Gastrocnemius medialis (tissue), 4 donors: ENCODE data around the gene KNG1. TPM values are rescaled to one million over a fixed set of nuclear protein-coding genes. Genes with fewer than 3 reads are reported as not detected.
"Not testable (repeated sequence)": the region's sequence is repeated elsewhere in the genome, so short reads cannot be mapped to it uniquely, and the experiment has no call there.

Source experiments
- ATAC-seq, 2 donors: fragments of 150-250 bp; one replicate each; pipeline ENCODE4 v1.9.1; 2016
- DNase-seq, 2 donors: peaks; one replicate each; pipeline ENCODE4 v3.0.0-alpha.2; 2019
- H3K27ac ChIP-seq, 4 donors: fragments of 200-600 bp; sonication (generic); 1 replicate in 1 of 4; 2 replicates in 3 of 4; pipeline ENCODE4 v1.5.1; 2016 to 2018; ENCODE audit warnings: mild to moderate bottlenecking in 2 of 4, moderate library complexity in 1 of 4
- H3K27me3 ChIP-seq, 3 donors: fragments of 200-600 bp; sonication (generic) in 2 of 3; 1 replicate in 1 of 3; 2 replicates in 2 of 3; pipeline versions ENCODE4 v1.5.1 to v1.6.0; 2016 to 2019; ENCODE audit warnings: mild to moderate bottlenecking in 1 of 3, moderate library complexity in 1 of 3
- H3K36me3 ChIP-seq, 2 donors: fragments of 200-600 bp; sonication (generic) in 1 of 2; one replicate each; pipeline ENCODE4 v1.5.1; 2017 to 2018
- H3K4me1 ChIP-seq, 2 donors: fragments of 200-600 bp; sonication (generic) in 1 of 2; one replicate each; pipeline ENCODE4 v1.5.1; 2016 to 2017; ENCODE audit warnings: mild to moderate bottlenecking in 2 of 2
- H3K4me3 ChIP-seq, 4 donors: fragments of 200-600 bp; sonication (generic) in 3 of 4; 1 replicate in 1 of 4; 2 replicates in 3 of 4; pipeline ENCODE4 v1.5.1; 2016 to 2019; ENCODE audit warnings: mild to moderate bottlenecking in 2 of 4
- H3K9me3 ChIP-seq, 3 donors: fragments of 200-600 bp; sonication (generic) in 2 of 3; 1 replicate in 1 of 3; 2 replicates in 2 of 3; pipeline ENCODE4 v1.5.1; 2016 to 2019
- CTCF ChIP-seq, 5 experiments: fragments of 450-650 bp in 3 of 5; fragments of 200-600 bp in 2 of 5; sonication (generic) in 2 of 5; IDR thresholded peaks in 4 of 5; conservative IDR thresholded peaks in 1 of 5; 1 replicate in 4 of 5; 2 replicates in 1 of 5; pipeline ENCODE4 v1.5.1; 2016 to 2019; ENCODE audit warnings: antibody characterized with exemption in 5 of 5, mild to moderate bottlenecking in 3 of 5, moderate library complexity in 3 of 5
- POLR2A ChIP-seq, 2 donors: fragments of 450-650 bp; IDR thresholded peaks; one replicate each; pipeline ENCODE4 v1.6.1; 2017; ENCODE audit warnings: antibody characterized with exemption in 2 of 2, mild to moderate bottlenecking in 2 of 2, moderate library complexity in 2 of 2
- in situ Hi-C, 4 donors: fragments of 200-750 bp; cut with MboI; loops; one replicate each; pipeline versions ENCODE4 v1.15.0 to v1.8.0; 2017; ENCODE audit warnings: low sequenced_read_pairs in 4 of 4
- intact Hi-C: fragments of 100-400 bp; cut with DNase I; formaldehyde crosslinking; loops from one replicate; pipeline ENCODE4 v1.15.1; 2023; ENCODE audit warnings: low total_unique reads
- total RNA-seq, 4 donors: library from RNA; depleted of rRNA; stranded (reverse); fragments of >200 nt; gene quantifications; one replicate each; pipeline versions ENCODE4 v1.1.0 to v1.2.3, GENCODE V29; 2016

The KNG1 gene
- total RNA-seq, 4 donors from 2014 or later: 0.55 to 1.2 TPM; not detected in 2

GRCh38 chr3:186678604-186679003 is 38.6 kb upstream of the KNG1 start:
- H3K4me3 ChIP-seq: no peak overlapping the region
- no peaks in the 10 kb centered on the region for H3K4me1 ChIP-seq
- H3K27me3 ChIP-seq: no peaks in the 10 kb centered on the region
- no peak overlapping the region for H3K27ac ChIP-seq
- DNase-seq (no peak), ATAC-seq (no peak)
- intact Hi-C loops (no loop called here), in situ Hi-C loops (no loop called here)
- no peaks in the 10 kb centered on the region for H3K9me3 ChIP-seq
- no peak for TF ChIP-seq POLR2A (IDR thresholded peaks at IDR 0.05)
- no peak for TF ChIP-seq CTCF (IDR thresholded peaks at IDR 0.05 in 4 of 5, conservative IDR thresholded peaks at IDR 0.05 in 1 of 5)
- no peaks in the 10 kb centered on the region for H3K36me3 ChIP-seq

- H3K9me3 ChIP-seq: no peaks in the 10 kb centered on the region
- no peak for TF ChIP-seq POLR2A (IDR thresholded peaks at IDR 0.05)
- TF ChIP-seq CTCF (IDR thresholded peaks at IDR 0.05 in 4 of 5, conservative IDR thresholded peaks at IDR 0.05 in 1 of 5): no peak
- in situ Hi-C loops (no loop called here), intact Hi-C loops (no loop called here)
- no peaks in the 10 kb centered on the region for H3K27me3 ChIP-seq
- H3K4me3 ChIP-seq: no peak overlapping the region
- no peaks in the 10 kb centered on the region for H3K36me3 ChIP-seq
- DNase-seq: no peak
- no peak for ATAC-seq
- H3K27ac ChIP-seq: no peak overlapping the region
- H3K4me1 ChIP-seq: no peaks in the 10 kb centered on the region
Measured at GRCh38 chr3:186679151-186679550, 38.0 kb upstream of the KNG1 start.

GRCh38 chr3:186680869-186681268 is 36.3 kb upstream of the KNG1 start:
- DNase-seq (no peak), ATAC-seq (no peak)
- H3K27ac ChIP-seq: no peak overlapping the region
- no peak overlapping the region for H3K4me3 ChIP-seq
- no peak for TF ChIP-seq POLR2A (IDR thresholded peaks at IDR 0.05)
- TF ChIP-seq CTCF (IDR thresholded peaks at IDR 0.05 in 4 of 5, conservative IDR thresholded peaks at IDR 0.05 in 1 of 5): no peak
- H3K27me3 ChIP-seq: no peaks in the 10 kb centered on the region
- H3K9me3 ChIP-seq: no peaks in the 10 kb centered on the region
- intact Hi-C loops: no loop called here
- in situ Hi-C loops: no loop called here
- H3K36me3 ChIP-seq: no peaks in the 10 kb centered on the region
- no peaks in the 10 kb centered on the region for H3K4me1 ChIP-seq

GRCh38 chr3:186682812-186683211 is 34.3 kb upstream of the KNG1 start:
- in situ Hi-C loops: no loop called here
- H3K4me1 ChIP-seq: no peaks in the 10 kb centered on the region
- no peak overlapping the region for H3K4me3 ChIP-seq
- no peaks in the 10 kb centered on the region for H3K27me3 ChIP-seq
- no peaks in the 10 kb centered on the region for H3K36me3 ChIP-seq
- H3K9me3 ChIP-seq: no peaks in the 10 kb centered on the region
- intact Hi-C loops: no loop called here
- DNase-seq: no peak
- ATAC-seq: no peak
- H3K27ac ChIP-seq: no peak overlapping the region
- TF ChIP-seq CTCF (IDR thresholded peaks at IDR 0.05 in 4 of 5, conservative IDR thresholded peaks at IDR 0.05 in 1 of 5) (no peak), POLR2A (IDR thresholded peaks at IDR 0.05) (no peak)

- TF ChIP-seq POLR2A (IDR thresholded peaks at IDR 0.05) (no peak), CTCF (IDR thresholded peaks at IDR 0.05 in 4 of 5, conservative IDR thresholded peaks at IDR 0.05 in 1 of 5) (no peak)
- intact Hi-C loops: no loop called here
- in situ Hi-C loops: no loop called here
- H3K9me3 ChIP-seq: no peaks in the 10 kb centered on the region
- no peak overlapping the region for H3K27ac ChIP-seq
- H3K27me3 ChIP-seq: no peaks in the 10 kb centered on the region
- DNase-seq (no peak), ATAC-seq (no peak)
- no peaks in the 10 kb centered on the region for H3K36me3 ChIP-seq
- no peaks in the 10 kb centered on the region for H3K4me1 ChIP-seq
- no peak overlapping the region for H3K4me3 ChIP-seq
Measured at GRCh38 chr3:186683979-186684378, 33.2 kb upstream of the KNG1 start.

GRCh38 chr3:186686475-186686874 is 30.7 kb upstream of the KNG1 start:
- H3K4me1 ChIP-seq, H3K4me3 ChIP-seq, H3K27me3 ChIP-seq, in situ Hi-C loops, ATAC-seq, H3K9me3 ChIP-seq, intact Hi-C loops, DNase-seq, H3K36me3 ChIP-seq, H3K27ac ChIP-seq: not testable (repeated sequence)
